B cell (primary cell): ENCODE measurements around the gene OSTF1. TPM values are rescaled to one million over a fixed set of nuclear protein-coding genes. Genes with fewer than 3 reads are reported as not detected.
A peak's percentile ranks its signal among the peaks of the same experiment; 100 is the strongest.

Experiments
- ATAC-seq: fragments of 200-7000 bp; cut with Tn5 transposase; one replicate; pipeline ENCODE4 v1.10.0; 2021; ENCODE audit warnings: low read depth, mild to moderate bottlenecking, moderate number of reproducible peaks, moderate library complexity
- CTCF ChIA-PET: fragments of 350-600 bp; sonication (Branson Sonifier 250); formaldehyde crosslinking; loops from one replicate; lab custom pipeline; 2021; ENCODE audit warnings: antibody characterized with exemption, inconsistent platforms; lab: Charles Lee
- POLR2A ChIA-PET: fragments of 350-600 bp; sonication (Branson Sonifier 250); formaldehyde crosslinking; loops from one replicate; lab custom pipeline; 2021; ENCODE audit warnings: antibody characterized with exemption; lab: Charles Lee
- DNase-seq: peaks from one replicate; pipeline ENCODE4 v3.0.0; 2013
- H2AFZ ChIP-seq: 2 replicates; pipeline ENCODE4 v1.6.1; 2012; ENCODE audit warnings: mild to moderate bottlenecking, low read depth, low read length; ENCODE audit not compliant: insufficient read depth, poor library complexity, severe bottlenecking
- H3K27ac ChIP-seq, 2 donors: 1 replicate in 1 of 2; 2 replicates in 1 of 2; pipeline ENCODE4 v1.5.1; 2012 to 2013; ENCODE audit warnings: low read length in 2 of 2, mild to moderate bottlenecking in 2 of 2, moderate library complexity in 1 of 2
- H3K27me3 ChIP-seq, 4 experiments: fragments of 200-600 bp in 1 of 4; sonication (generic) in 1 of 4; replicated peaks in 1 of 4; 1 replicate in 2 of 4; 2 replicates in 2 of 4; pipeline versions ENCODE4 v1.6.1 to v1.7.0; 2013 to 2016; ENCODE audit warnings: low read length in 3 of 4, mild to moderate bottlenecking in 2 of 4, mixed read lengths in 1 of 4, moderate library complexity in 1 of 4; ENCODE audit not compliant: insufficient read depth in 4 of 4, control insufficient read depth in 3 of 4; ENCODE audit errors: control extremely low read depth in 1 of 4
- H3K36me3 ChIP-seq, 2 experiments: replicated peaks in 1 of 2; 1 replicate in 1 of 2; 2 replicates in 1 of 2; pipeline versions ENCODE4 v1.6.1 to v1.7.1; 2013; ENCODE audit warnings: low read length in 1 of 2; ENCODE audit not compliant: insufficient read depth in 2 of 2, control insufficient read depth in 1 of 2; ENCODE audit errors: control extremely low read depth in 1 of 2, extremely low read depth in 1 of 2
- H3K4me1 ChIP-seq, 2 donors: fragments of 200-600 bp in 1 of 2; sonication (generic) in 1 of 2; 1 replicate in 1 of 2; 2 replicates in 1 of 2; pipeline versions ENCODE4 v1.5.1 to v1.6.1; 2013 to 2017; ENCODE audit warnings: low read length in 2 of 2; ENCODE audit not compliant: control insufficient read depth in 2 of 2, insufficient read depth in 2 of 2
- H3K4me2 ChIP-seq: replicated peaks from 2 replicates; pipeline ENCODE3; 2012; ENCODE audit warnings: mild to moderate bottlenecking, low read depth, low read length; ENCODE audit not compliant: poor library complexity, severe bottlenecking
- H3K4me3 ChIP-seq, 5 experiments: fragments of 200-600 bp in 1 of 5; sonication (generic) in 1 of 5; 1 replicate in 3 of 5; 2 replicates in 2 of 5; pipeline versions ENCODE4 v1.5.1 to v1.7.0; 2011 to 2016; ENCODE audit warnings: low read length in 4 of 5, mild to moderate bottlenecking in 4 of 5, low read depth in 2 of 5, control low read depth in 1 of 5, moderate library complexity in 1 of 5; ENCODE audit not compliant: insufficient read depth in 1 of 5; ENCODE audit errors: control extremely low read depth in 1 of 5, extremely low read depth in 1 of 5
- H3K79me2 ChIP-seq: fragments of 200-600 bp; sonication (generic); one replicate; pipeline ENCODE4 v1.6.0; 2016; ENCODE audit warnings: low read length; ENCODE audit not compliant: control insufficient read depth, insufficient read depth
- H3K9ac ChIP-seq: fragments of 200-600 bp; sonication (generic); 2 replicates; pipeline ENCODE4 v1.6.1; 2017; ENCODE audit warnings: mild to moderate bottlenecking, low read length, moderate library complexity
- H3K9me3 ChIP-seq, 3 donors: one replicate each; pipeline versions ENCODE4 v1.6.1 to v1.7.1; 2013; ENCODE audit warnings: low read length in 2 of 3; ENCODE audit not compliant: control insufficient read depth in 2 of 3, insufficient read depth in 1 of 3; ENCODE audit errors: control extremely low read depth in 1 of 3
- H4K20me1 ChIP-seq: 2 replicates; pipeline ENCODE4 v1.6.0; 2012; ENCODE audit warnings: mild to moderate bottlenecking, low read length; ENCODE audit not compliant: insufficient read depth, control insufficient read depth, poor library complexity, severe bottlenecking
- H3K27ac Mint-ChIP-seq: one replicate; pipeline ENCODE4 v1.8.0; 2021; ENCODE audit warnings: mixed read lengths
- H3K27me3 Mint-ChIP-seq: one replicate; pipeline ENCODE4 v1.8.0; 2021; ENCODE audit warnings: mixed read lengths
- H3K4me1 Mint-ChIP-seq: one replicate; pipeline ENCODE4 v1.8.0; 2021; ENCODE audit warnings: mixed read lengths
- H3K4me3 Mint-ChIP-seq: one replicate; pipeline ENCODE4 v1.8.0; 2021; ENCODE audit warnings: mixed read lengths
- H3K9me3 Mint-ChIP-seq: one replicate; pipeline ENCODE4 v1.8.0; 2022; ENCODE audit warnings: mixed read lengths; ENCODE audit not compliant: insufficient read depth
- CTCF ChIP-seq: fragments of 200-600 bp; IDR thresholded peaks from one replicate; pipeline ENCODE4 v1.8.0; 2022; ENCODE audit warnings: antibody characterized with exemption, mild to moderate bottlenecking
- EZH2 ChIP-seq: IDR thresholded peaks from 2 replicates; pipeline ENCODE4 v1.6.1; 2012; ENCODE audit warnings: borderline replicate concordance, low read depth, mild to moderate bottlenecking, moderate library complexity, low read length; ENCODE audit not compliant: insufficient read depth, poor library complexity, severe bottlenecking
- WGBS: methylation state at CpG from one replicate; pipeline ENCODE4 v1.1.5; 2013; ENCODE audit warnings: missing lambda C conversion rate; ENCODE audit not compliant: insufficient coverage; 5-methylcytosine and 5-hydroxymethylcytosine counted together
- intact Hi-C: fragments of 100-400 bp; cut with micrococcal nuclease; formaldehyde crosslinking; loops from one replicate; pipeline ENCODE4 v1.10.0; 2022
- polyA plus RNA-seq: library from polyadenylated mRNA; depleted of rRNA; stranded (reverse); fragments of >200 nt; gene quantifications from 2 replicates; pipeline ENCODE4 v1.2.3, GENCODE V29; 2012
- total RNA-seq, 2 donors: library from RNA; stranded (reverse); fragments of 120-200 nt in 1 of 2; gene quantifications; 1 replicate in 1 of 2; 2 replicates in 1 of 2; pipeline versions ENCODE4 v1.2.3 to v1.2.4, GENCODE V29; 2013 to 2022

OSTF1 gene
- total and polyA plus RNA-seq, 2 donors (not counting 1 experiment from before 2014, with no cell fraction given): 33.8 to 62.0 TPM

- no peaks in the 10 kb centered on the region for H3K27me3 Mint-ChIP-seq
- ChIA-PET POLR2A (no interaction called here), CTCF (interaction anchor here (0.7 to 2.3 kb wide), 4 partner anchors 9 to 310 kb away, joined by 3 to 17 read pairs (median 4); partner anchors contain the start of gene CARNMT1)
- H3K4me1 Mint-ChIP-seq: peaks cover 14% of the 10 kb centered on the region
- Histone ChIP-seq H3K27me3 (no peaks in the 10 kb centered on the region), H2AFZ (no peak overlapping the region), H3K4me2 (no peak overlapping the region), H3K9me3 (no peaks in the 10 kb centered on the region), H3K79me2 (peaks cover 19% of the 10 kb centered on the region), H4K20me1 (peaks cover 2% of the 10 kb centered on the region), H3K4me3 (no peak overlapping the region), H3K9ac (no peak overlapping the region), H3K36me3 (peaks cover 0 to 6% of the 10 kb centered on the region in 2 experiments), H3K4me1 (peaks cover 20 to 25% of the 10 kb centered on the region in 2 donors), H3K27ac (no peak overlapping the region)
- H3K9me3 Mint-ChIP-seq: no peaks in the 10 kb centered on the region
- no peak for ATAC-seq
- no peak overlapping the region for H3K4me3 Mint-ChIP-seq
- intact Hi-C loops: no loop called here
- DNase-seq: no peak
- H3K27ac Mint-ChIP-seq: no peak overlapping the region
- 100% methylated on average over 2 of the region's 5 CpGs for WGBS
- TF ChIP-seq CTCF (no peak), EZH2 (no peak)
These were observed 4.1 kb upstream of the OSTF1 start for GRCh38 chr9:75084081-75084672.

- Histone ChIP-seq H3K4me1 (peaks cover 33 to 35% of the 10 kb centered on the region in 2 donors), H2AFZ (no peak overlapping the region)
These were observed 2.7 kb upstream of the OSTF1 start for GRCh38 chr9:75085640-75086039.

More at GRCh38 chr9:75085640-75086039, 2.7 kb upstream of the OSTF1 start:
- no peak for DNase-seq
- no peak for ATAC-seq
- WGBS: no CpG with 5 or more reads among the region's 1 CpG
- H3K27me3 Mint-ChIP-seq: no peaks in the 10 kb centered on the region
- no peak overlapping the region for H3K4me3 ChIP-seq
- peaks cover 0 to 6% of the 10 kb centered on the region in 2 experiments for H3K36me3 ChIP-seq
- no peaks in the 10 kb centered on the region for H3K27me3 ChIP-seq
- TF ChIP-seq EZH2: no peak
- TF ChIP-seq CTCF: no peak
- peaks cover 27% of the 10 kb centered on the region for H3K4me1 Mint-ChIP-seq
- H3K9ac ChIP-seq: no peak overlapping the region
- H3K27ac ChIP-seq: no peak overlapping the region
- H3K27ac Mint-ChIP-seq: peak overlapping the region; percentile 73
- intact Hi-C loops: loop anchor here (5.0 kb wide), 1 partner anchor 33 kb away; no protein-coding TSS in a partner anchor
- CTCF ChIA-PET: interaction anchor here (0.7 to 6.4 kb wide), 7 partner anchors 10 to 311 kb away, joined by 3 to 45 read pairs (median 6); partner anchors contain the start of genes C9orf40 and CARNMT1
- no peaks in the 10 kb centered on the region for H3K9me3 Mint-ChIP-seq
- no peaks in the 10 kb centered on the region for H3K9me3 ChIP-seq
- H3K4me2 ChIP-seq: no peak overlapping the region
- POLR2A ChIA-PET: no interaction called here
- peaks cover 34% of the 10 kb centered on the region for H3K79me2 ChIP-seq
- H3K4me3 Mint-ChIP-seq: peak overlapping the region; percentile 58
- peaks cover 16% of the 10 kb centered on the region for H4K20me1 ChIP-seq
